Measurements from ENCODE around the gene ADRA2B. TPM values are rescaled to one million over a fixed set of nuclear protein-coding genes. Genes with fewer than 3 reads are reported as not detected.

ADRA2B gene
- polyA plus RNA-seq, 4 donors: 0.69 to 1.5 TPM; not detected in 2

- DNase-seq (no peak), FAIRE-seq (no peak)
- Histone ChIP-seq H3K27ac (ENCODE audit: low read depth in 1 of 3, low read length in 2 of 3) (no peak overlapping the region), H3K4me3 (ENCODE audit: low read depth in 1 of 3, low read length in 3 of 3) (no peak overlapping the region), H3K4me1 (ENCODE audit: control insufficient read depth in 3 of 3, insufficient read depth in 2 of 3, low read depth in 1 of 3, low read length in 2 of 3) (peaks cover 0 to 11% (median 0%) of the 10 kb centered on the region in 3 donors), H3K9me3 (ENCODE audit: control insufficient read depth in 2 of 2, insufficient read depth in 1 of 2, low read depth in 1 of 2, low read length in 1 of 2) (no peaks in the 10 kb centered on the region), H3K36me3 (ENCODE audit: control insufficient read depth in 3 of 3, insufficient read depth in 2 of 3, low read depth in 1 of 3, low read length in 3 of 3) (no peaks in the 10 kb centered on the region), H3K27me3 (ENCODE audit: control insufficient read depth in 3 of 3, insufficient read depth in 3 of 3, low read length in 3 of 3) (no peaks in the 10 kb centered on the region)
- WGBS, 3 donors: 88 to 93% (median 92%) methylated on average over 9 of the region's 9 CpGs
These were observed 18.8 kb upstream of the ADRA2B start for GRCh38 chr2:96135171-96135570.

- Histone ChIP-seq H3K27ac (ENCODE audit: low read depth in 1 of 3, low read length in 2 of 3) (no peak overlapping the region), H3K4me1 (ENCODE audit: control insufficient read depth in 3 of 3, insufficient read depth in 2 of 3, low read depth in 1 of 3, low read length in 2 of 3) (peaks cover 0 to 11% (median 0%) of the 10 kb centered on the region in 3 donors), H3K27me3 (ENCODE audit: control insufficient read depth in 3 of 3, insufficient read depth in 3 of 3, low read length in 3 of 3) (no peaks in the 10 kb centered on the region), H3K4me3 (ENCODE audit: low read depth in 1 of 3, low read length in 3 of 3) (no peak overlapping the region), H3K9me3 (ENCODE audit: control insufficient read depth in 2 of 2, insufficient read depth in 1 of 2, low read depth in 1 of 2, low read length in 1 of 2) (no peaks in the 10 kb centered on the region), H3K36me3 (ENCODE audit: control insufficient read depth in 3 of 3, insufficient read depth in 2 of 3, low read depth in 1 of 3, low read length in 3 of 3) (no peaks in the 10 kb centered on the region)
- DNase-seq (no peak), FAIRE-seq (no peak)
- 85 to 92% (median 90%) methylated on average over 11 of the region's 11 CpGs for WGBS, 3 donors
These were observed 18.1 kb upstream of the ADRA2B start for GRCh38 chr2:96134421-96134820.

DNA sequence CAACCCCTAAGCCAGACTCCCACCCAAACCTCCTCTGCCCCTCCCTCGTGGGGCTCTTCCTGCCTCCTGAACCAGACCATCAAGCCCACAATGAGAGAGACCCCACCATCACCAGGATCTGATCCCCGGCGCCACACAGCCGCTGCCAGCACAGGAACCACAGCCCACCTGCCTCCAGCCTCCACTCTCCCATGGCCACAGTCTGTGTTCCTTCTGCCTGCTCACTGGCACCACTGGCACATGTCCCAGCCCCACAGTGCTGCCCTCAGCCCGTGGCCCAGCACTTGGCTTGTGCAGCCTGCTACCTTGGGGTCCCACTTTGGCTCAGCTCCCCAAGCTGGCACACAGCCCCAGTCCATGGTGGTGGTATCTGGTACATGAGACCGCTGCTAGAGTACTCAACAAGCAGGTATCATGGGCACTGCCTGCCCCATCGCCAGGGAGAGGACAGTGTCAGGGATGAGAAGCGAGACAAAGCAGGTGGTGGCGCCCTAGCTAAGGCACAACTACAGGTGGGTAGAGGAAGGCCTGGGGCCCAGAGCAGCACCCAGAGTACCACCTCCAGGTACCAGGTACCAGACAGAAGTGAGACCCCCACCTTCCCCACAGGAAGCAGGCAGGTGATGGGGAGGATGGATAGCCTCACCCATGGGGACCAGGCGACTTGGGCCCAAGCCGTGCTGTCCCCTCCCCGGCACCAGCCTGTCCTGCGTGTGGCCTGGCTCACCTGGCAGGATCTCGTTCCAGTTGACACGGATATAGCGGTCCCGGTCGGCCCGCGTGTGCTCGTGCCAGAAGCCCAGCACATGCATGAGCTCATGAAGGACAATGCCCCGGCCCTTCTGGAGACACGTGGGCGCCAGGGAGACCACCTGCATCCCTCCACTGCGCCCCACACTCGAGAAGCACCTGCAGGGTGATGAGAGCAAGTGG lies 15.7 kb upstream of the ADRA2B start:
- DNase-seq: no peak
- Histone ChIP-seq H3K36me3 (ENCODE audit: control insufficient read depth in 3 of 3, insufficient read depth in 2 of 3, low read depth in 1 of 3, low read length in 3 of 3) (no peaks in the 10 kb centered on the region), H3K4me1 (ENCODE audit: control insufficient read depth in 3 of 3, insufficient read depth in 2 of 3, low read depth in 1 of 3, low read length in 2 of 3) (no peaks in the 10 kb centered on the region), H3K4me3 (ENCODE audit: low read depth in 1 of 3, low read length in 3 of 3) (no peak overlapping the region), H3K27ac (ENCODE audit: low read depth in 1 of 3, low read length in 2 of 3) (peak overlapping the region in 1 of 3 donors; percentile 11), H3K27me3 (ENCODE audit: control insufficient read depth in 3 of 3, insufficient read depth in 3 of 3, low read length in 3 of 3) (no peaks in the 10 kb centered on the region), H3K9me3 (ENCODE audit: control insufficient read depth in 2 of 2, insufficient read depth in 1 of 2, low read depth in 1 of 2, low read length in 1 of 2) (no peaks in the 10 kb centered on the region)
- WGBS, 3 donors: 92 to 93% (median 93%) methylated on average over 26 of the region's 26 CpGs
- FAIRE-seq: no peak

DNA sequence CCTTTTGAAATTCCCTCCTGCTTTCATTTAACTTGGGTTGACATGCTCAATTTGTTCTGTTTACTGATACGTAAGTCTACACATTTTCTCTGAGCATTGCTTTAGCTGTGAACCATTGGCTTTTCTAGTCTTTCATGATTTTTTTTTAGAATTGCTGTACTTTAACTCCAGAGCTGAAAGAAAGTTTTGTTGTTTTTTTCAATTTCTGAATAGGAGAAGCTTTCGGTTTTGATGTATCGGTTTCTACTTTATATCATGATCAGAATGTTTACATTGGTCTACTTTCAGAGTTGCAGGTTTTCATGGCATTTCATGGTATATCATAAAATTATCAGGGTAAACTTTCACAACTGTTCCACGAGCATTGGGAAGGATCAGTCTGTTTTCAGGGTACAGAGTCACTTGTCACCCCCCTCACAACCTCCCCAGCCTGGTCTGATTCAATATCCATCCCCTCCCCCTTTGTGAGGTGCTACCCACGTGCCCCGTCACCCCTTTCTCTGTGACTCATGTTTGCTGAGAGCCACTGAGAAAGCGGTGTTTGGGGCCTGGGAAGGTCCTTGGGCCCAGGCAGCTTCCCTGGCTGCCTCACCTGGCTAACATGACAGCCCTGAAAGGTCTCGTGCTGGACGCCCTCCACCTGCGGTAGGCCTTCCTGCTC lies 14.9 kb upstream of the ADRA2B start:
- no peaks in the 10 kb centered on the region for H3K9me3 ChIP-seq (ENCODE audit: control insufficient read depth in 2 of 2, insufficient read depth in 1 of 2, low read depth in 1 of 2, low read length in 1 of 2)
- H3K4me3 ChIP-seq (ENCODE audit: low read depth in 1 of 3, low read length in 3 of 3): no peak overlapping the region
- DNase-seq: no peak
- H3K4me1 ChIP-seq (ENCODE audit: control insufficient read depth in 3 of 3, insufficient read depth in 2 of 3, low read depth in 1 of 3, low read length in 2 of 3): no peaks in the 10 kb centered on the region
- no peaks in the 10 kb centered on the region for H3K27me3 ChIP-seq (ENCODE audit: control insufficient read depth in 3 of 3, insufficient read depth in 3 of 3, low read length in 3 of 3)
- no peak for FAIRE-seq
- peak overlapping the region in 1 of 3 donors; percentile 11 for H3K27ac ChIP-seq (ENCODE audit: low read depth in 1 of 3, low read length in 2 of 3)
- 49 to 66% (median 50%) methylated on average over 10 of the region's 10 CpGs for WGBS, 3 donors
- no peaks in the 10 kb centered on the region for H3K36me3 ChIP-seq (ENCODE audit: control insufficient read depth in 3 of 3, insufficient read depth in 2 of 3, low read depth in 1 of 3, low read length in 3 of 3)

DNA sequence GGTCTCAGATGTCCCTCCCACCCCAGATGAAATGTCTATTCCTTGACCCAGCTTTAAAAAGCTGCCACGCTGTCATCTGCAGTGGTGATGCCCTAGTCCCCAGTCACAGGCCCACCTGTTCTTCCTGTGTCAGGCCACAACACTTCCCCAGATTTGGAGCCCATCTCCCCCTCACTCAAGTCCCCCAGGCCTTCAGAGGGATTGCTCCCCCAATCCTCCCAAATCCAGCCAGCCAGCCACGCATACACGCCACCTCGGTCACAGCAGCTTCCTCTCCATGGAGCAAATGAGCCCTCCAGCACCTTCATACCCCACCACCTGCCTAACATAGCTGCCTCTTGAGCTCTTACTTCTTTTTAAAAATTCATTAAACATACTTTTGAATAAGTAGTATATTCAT lies 14.1 kb upstream of the ADRA2B start:
- no peak for FAIRE-seq
- H3K27ac ChIP-seq (ENCODE audit: low read depth in 1 of 3, low read length in 2 of 3): no peak overlapping the region
- 87 to 98% (median 92%) methylated on average over 4 of the region's 4 CpGs for WGBS, 3 donors

GRCh38 chr2:96129528-96130120 lies 13.3 kb upstream of the ADRA2B start:
- 85 to 90% (median 89%) methylated on average over 16 of the region's 16 CpGs for WGBS, 3 donors
- DNase-seq: no peak
- no peak for FAIRE-seq

More for the DNA sequence above, 14.1 kb upstream of the ADRA2B start:
- Histone ChIP-seq H3K36me3 (ENCODE audit: control insufficient read depth in 3 of 3, insufficient read depth in 2 of 3, low read depth in 1 of 3, low read length in 3 of 3) (no peaks in the 10 kb centered on the region), H3K27me3 (ENCODE audit: control insufficient read depth in 3 of 3, insufficient read depth in 3 of 3, low read length in 3 of 3) (no peaks in the 10 kb centered on the region), H3K4me3 (ENCODE audit: low read depth in 1 of 3, low read length in 3 of 3) (no peak overlapping the region), H3K4me1 (ENCODE audit: control insufficient read depth in 3 of 3, insufficient read depth in 2 of 3, low read depth in 1 of 3, low read length in 2 of 3) (no peaks in the 10 kb centered on the region), H3K9me3 (ENCODE audit: control insufficient read depth in 2 of 2, insufficient read depth in 1 of 2, low read depth in 1 of 2, low read length in 1 of 2) (no peaks in the 10 kb centered on the region)
- DNase-seq: no peak

GRCh38 chr2:96128456-96128855 lies 12.1 kb upstream of the ADRA2B start:
- no peaks in the 10 kb centered on the region for H3K36me3 ChIP-seq (ENCODE audit: control insufficient read depth in 3 of 3, insufficient read depth in 2 of 3, low read depth in 1 of 3, low read length in 3 of 3)
- H3K9me3 ChIP-seq (ENCODE audit: control insufficient read depth in 2 of 2, insufficient read depth in 1 of 2, low read depth in 1 of 2, low read length in 1 of 2): no peaks in the 10 kb centered on the region
- H3K4me3 ChIP-seq (ENCODE audit: low read depth in 1 of 3, low read length in 3 of 3): no peak overlapping the region
- no peak for FAIRE-seq
- H3K27me3 ChIP-seq (ENCODE audit: control insufficient read depth in 3 of 3, insufficient read depth in 3 of 3, low read length in 3 of 3): no peaks in the 10 kb centered on the region
- H3K4me1 ChIP-seq (ENCODE audit: control insufficient read depth in 3 of 3, insufficient read depth in 2 of 3, low read depth in 1 of 3, low read length in 2 of 3): no peaks in the 10 kb centered on the region
- WGBS, 3 donors: 87 to 90% (median 87%) methylated on average over 6 of the region's 6 CpGs
- no peak for DNase-seq
- no peak overlapping the region for H3K27ac ChIP-seq (ENCODE audit: low read depth in 1 of 3, low read length in 2 of 3)

More at GRCh38 chr2:96129528-96130120, 13.3 kb upstream of the ADRA2B start:
- Histone ChIP-seq H3K27me3 (ENCODE audit: control insufficient read depth in 3 of 3, insufficient read depth in 3 of 3, low read length in 3 of 3) (no peaks in the 10 kb centered on the region), H3K9me3 (ENCODE audit: control insufficient read depth in 2 of 2, insufficient read depth in 1 of 2, low read depth in 1 of 2, low read length in 1 of 2) (no peaks in the 10 kb centered on the region), H3K36me3 (ENCODE audit: control insufficient read depth in 3 of 3, insufficient read depth in 2 of 3, low read depth in 1 of 3, low read length in 3 of 3) (no peaks in the 10 kb centered on the region), H3K4me1 (ENCODE audit: control insufficient read depth in 3 of 3, insufficient read depth in 2 of 3, low read depth in 1 of 3, low read length in 2 of 3) (no peaks in the 10 kb centered on the region), H3K27ac (ENCODE audit: low read depth in 1 of 3, low read length in 2 of 3) (no peak overlapping the region), H3K4me3 (ENCODE audit: low read depth in 1 of 3, low read length in 3 of 3) (no peak overlapping the region)

DNA sequence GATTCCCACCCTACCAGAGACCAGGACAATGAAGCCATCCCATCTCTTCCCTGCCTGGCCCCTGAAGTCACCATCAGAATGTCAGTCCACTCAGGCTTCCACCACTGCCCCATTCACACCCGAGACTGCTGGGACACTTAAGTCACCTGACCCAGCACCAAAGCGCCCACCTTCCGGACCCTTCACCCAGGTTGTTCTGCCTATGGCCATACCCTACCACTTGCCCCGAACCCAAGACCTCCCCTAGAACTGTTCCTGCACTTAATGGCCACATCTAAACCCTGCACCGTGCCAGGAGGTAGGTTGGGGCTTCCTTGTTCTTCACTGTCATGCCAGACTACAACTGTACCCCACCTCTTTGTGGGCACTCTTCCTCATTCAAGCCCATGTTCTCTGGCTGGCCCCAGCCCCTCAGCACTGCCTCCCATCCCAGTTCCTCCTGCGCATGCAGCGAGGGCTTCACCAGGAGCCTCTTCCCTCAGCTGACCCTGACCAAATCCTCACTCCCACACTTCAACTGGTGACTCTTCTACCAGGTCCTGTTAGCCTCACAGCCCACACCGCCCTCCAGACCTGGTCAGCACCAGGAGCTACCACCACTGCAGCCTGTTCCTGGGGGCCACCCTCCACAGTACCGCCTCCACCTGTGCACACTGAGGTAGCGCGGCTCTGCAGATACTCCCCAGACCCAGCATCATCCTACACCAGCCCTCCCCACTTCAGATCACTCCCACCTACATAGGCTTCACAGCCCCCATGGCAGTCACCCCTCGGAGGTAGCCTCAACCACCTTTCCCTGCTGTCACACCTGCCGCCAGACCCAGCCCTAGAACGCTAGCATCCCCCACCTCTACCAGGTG lies 8.3 kb upstream of the ADRA2B start:
- Histone ChIP-seq H3K27ac (ENCODE audit: low read depth in 1 of 3, low read length in 2 of 3) (no peak overlapping the region), H3K4me1 (ENCODE audit: control insufficient read depth in 3 of 3, insufficient read depth in 2 of 3, low read depth in 1 of 3, low read length in 2 of 3) (peaks cover 0 to 4% (median 0%) of the 10 kb centered on the region in 3 donors), H3K27me3 (ENCODE audit: control insufficient read depth in 3 of 3, insufficient read depth in 3 of 3, low read length in 3 of 3) (peaks cover 0 to 12% (median 0%) of the 10 kb centered on the region in 3 donors), H3K36me3 (ENCODE audit: control insufficient read depth in 3 of 3, insufficient read depth in 2 of 3, low read depth in 1 of 3, low read length in 3 of 3) (no peaks in the 10 kb centered on the region), H3K9me3 (ENCODE audit: control insufficient read depth in 2 of 2, insufficient read depth in 1 of 2, low read depth in 1 of 2, low read length in 1 of 2) (no peaks in the 10 kb centered on the region), H3K4me3 (ENCODE audit: low read depth in 1 of 3, low read length in 3 of 3) (no peak overlapping the region)
- no peak for FAIRE-seq
- 94 to 95% (median 94%) methylated on average over 14 of the region's 14 CpGs for WGBS, 3 donors
- no peak for DNase-seq
